ENCODE results near the gene KLF3. TPM values are rescaled to one million over a fixed set of nuclear protein-coding genes. Genes with fewer than 3 reads are reported as not detected.

The KLF3 gene
- total and polyA plus RNA-seq, 9 of the 15 experiments (the other 6 are each of a cell fraction or from before 2014, with no cell fraction given): 9.9 to 47.2 (median 18.1) TPM

- DNase-seq (ENCODE audit: extremely low read depth in 1 of 4, low spot score in 3 of 4) (no peak), ATAC-seq (no peak), FAIRE-seq (no peak)
- ChIA-PET CTCF (ENCODE audit: low intra/inter-chr PET ratio) (no interaction called here), POLR2A (no interaction called here)
- Histone ChIP-seq H3K27me3 (ENCODE audit: control insufficient read depth in 2 of 2, insufficient read depth in 2 of 2, low read length in 2 of 2) (no peaks in the 10 kb centered on the region), H3K4me2 (ENCODE audit: insufficient read depth, low read length) (no peak overlapping the region), H3K9me1 (ENCODE audit: control insufficient read depth, insufficient read depth, low read length) (no peaks in the 10 kb centered on the region), H3K27ac (ENCODE audit: extremely low read depth, low read depth, low read length) (no peak overlapping the region), H3K9ac (ENCODE audit: insufficient read depth in 1 of 2, low read depth in 2 of 2, low read length in 2 of 2) (no peak overlapping the region), H3K4me1 (replicated peaks in 1 of 2; ENCODE audit: control insufficient read depth in 2 of 2, insufficient read depth in 2 of 2, low read length in 2 of 2) (peaks cover 15 to 22% of the 10 kb centered on the region in 2 experiments), H3K9me3 (replicated peaks; ENCODE audit: control insufficient read depth, insufficient read depth, low read depth, low read length) (no peaks in the 10 kb centered on the region), H2AFZ (ENCODE audit: low read depth, low read length) (no peak overlapping the region), H3K4me3 (no peak overlapping the region), H3K36me3 (ENCODE audit: control insufficient read depth, insufficient read depth, low read length) (no peaks in the 10 kb centered on the region; the same call in 2 of the 3 replicates), H3K79me2 (ENCODE audit: control insufficient read depth, insufficient read depth, low read length) (no peaks in the 10 kb centered on the region), H4K20me1 (replicated peaks; ENCODE audit: control insufficient read depth, insufficient read depth, low read length) (no peaks in the 10 kb centered on the region)
- TF ChIP-seq SP1 (CRISPR knock-in tag; IDR thresholded peaks at IDR 0.05) (no peak), RBFOX2 (IDR thresholded peaks at IDR 0.05; ENCODE audit: low read depth, low read length) (no peak), NFXL1 (CRISPR knock-in tag; IDR thresholded peaks at IDR 0.05) (no peak), ZNF140 (CRISPR knock-in tag; IDR thresholded peaks at IDR 0.05) (no peak), DMBX1 (CRISPR knock-in tag; IDR thresholded peaks at IDR 0.05; ENCODE audit: borderline replicate concordance) (no peak), MECOM (CRISPR knock-in tag; IDR thresholded peaks at IDR 0.05) (no peak), SMAD3 (CRISPR knock-in tag; conservative IDR thresholded peaks at IDR 0.05) (no peak), SIX5 (IDR thresholded peaks at IDR 0.05; ENCODE audit: borderline replicate concordance in 1 of 2, insufficient read depth in 1 of 2, low read depth in 1 of 2, low read length in 2 of 2) (no peak), ZNF586 (CRISPR knock-in tag; conservative IDR thresholded peaks at IDR 0.05) (no peak), CBFA2T2 (conservative IDR thresholded peaks at IDR 0.05) (no peak), NFRKB (IDR thresholded peaks at IDR 0.05; ENCODE audit: low read depth) (no peak), GTF2A2 (tag; IDR thresholded peaks at IDR 0.05) (no peak), MAFF (IDR thresholded peaks at IDR 0.05; ENCODE audit: low read length) (no peak), ATF7 (IDR thresholded peaks at IDR 0.05) (no peak), RNF219 (CRISPR knock-in tag; IDR thresholded peaks at IDR 0.05) (no peak)
- BruUV-seq (replicated peaks): no TSS peak
- in situ Hi-C loops (cut with MboI) (no loop called here), intact Hi-C loops (cut with micrococcal nuclease) (loop anchor here (5.0 kb wide), 1 partner anchor 102 kb away; no protein-coding TSS in a partner anchor)
- 91% methylated on average over 3 of the region's 3 CpGs for WGBS (ENCODE audit: insufficient coverage, low coverage, missing lambda C conversion rate)
These were observed 39.7 kb upstream of the KLF3 start for GRCh38 chr4:38624311-38624710.

Measured in K562 (cell line).